Panc1 (cell line): ENCODE results near the gene TMEM273. TPM values are rescaled to one million over a fixed set of nuclear protein-coding genes. Genes with fewer than 3 reads are reported as not detected.

Experiments
- ATAC-seq: fragments of 200-7000 bp; cut with Tn5 transposase; 2 replicates; pipeline ENCODE4 v1.9.1; 2020; ENCODE audit warnings: mild to moderate bottlenecking, moderate library complexity
- BruUV-seq: library from RNA; stranded (reverse); fragments of 400-500 nt; replicated peaks from 2 replicates; lab custom pipeline; 2021; lab: Mats Ljungman, UMichigan
- CTCF ChIA-PET: fragments of 300-600 bp; sonication (Branson Sonifier 250); formaldehyde crosslinking; loops from one replicate; lab custom pipeline; 2022; ENCODE audit warnings: antibody characterized with exemption; lab: Charles Lee
- POLR2A ChIA-PET: fragments of 300-600 bp; sonication (Branson Sonifier 250); formaldehyde crosslinking; loops from one replicate; lab custom pipeline; 2022; ENCODE audit warnings: antibody characterized with exemption; lab: Charles Lee
- DNase-seq: peaks from one replicate; pipeline ENCODE4 v3.0.0-alpha.2; 2010; ENCODE audit warnings: low read depth, low spot score
- H3K27ac ChIP-seq: 2 replicates; pipeline ENCODE4 v1.5.1; 2011; ENCODE audit warnings: mild to moderate bottlenecking, low read length, inconsistent platforms
- H3K27me3 ChIP-seq: fragments of 200-500 bp; sonication (Bioruptor generic); 2 replicates; pipeline ENCODE4 v1.6.0; 2014; ENCODE audit warnings: low read length, inconsistent platforms; ENCODE audit not compliant: control insufficient read depth, insufficient read depth
- H3K36me3 ChIP-seq: fragments of 200-500 bp; sonication (Bioruptor generic); 2 replicates; pipeline ENCODE4 v1.5.1; 2014; ENCODE audit warnings: inconsistent platforms, mild to moderate bottlenecking, low read length, moderate library complexity; ENCODE audit not compliant: control insufficient read depth, insufficient read depth
- H3K4me1 ChIP-seq: 2 replicates; pipeline ENCODE4 v1.5.1; 2011; ENCODE audit warnings: inconsistent platforms, mild to moderate bottlenecking, low read length, moderate library complexity; ENCODE audit not compliant: control insufficient read depth, insufficient read depth
- H3K4me3 ChIP-seq, 2 experiments: 2 replicates each; pipeline ENCODE4 v1.5.1; 2011 to 2012; ENCODE audit warnings: low read depth in 2 of 2, low read length in 2 of 2, mild to moderate bottlenecking in 2 of 2, inconsistent platforms in 1 of 2, moderate library complexity in 1 of 2
- H3K9me3 ChIP-seq: fragments of 200-500 bp; sonication (Bioruptor generic); 2 replicates; pipeline ENCODE4 v1.5.1; 2014; ENCODE audit warnings: low read depth, mild to moderate bottlenecking, inconsistent platforms, low read length, moderate library complexity; ENCODE audit not compliant: control insufficient read depth, insufficient read depth
- POLR2AphosphoS5 ChIP-seq: IDR thresholded peaks from 2 replicates; pipeline ENCODE4 v1.6.1; 2012; ENCODE audit warnings: mild to moderate bottlenecking, low read depth, low read length, moderate library complexity
- REST ChIP-seq, 2 experiments: IDR thresholded peaks; 2 replicates each; pipeline ENCODE4 v1.6.1; 2011 to 2012; ENCODE audit warnings: low read depth in 2 of 2, control low read depth in 1 of 2, low read length in 1 of 2, mild to moderate bottlenecking in 1 of 2, moderate library complexity in 1 of 2; ENCODE audit not compliant: insufficient read depth in 1 of 2
- SIN3A ChIP-seq: IDR thresholded peaks from 2 replicates; pipeline ENCODE4 v1.6.1; 2012; ENCODE audit warnings: low read depth, mild to moderate bottlenecking, low read length, moderate library complexity, borderline replicate concordance; ENCODE audit not compliant: insufficient read depth
- TCF7L2 ChIP-seq: IDR thresholded peaks from 2 replicates; pipeline ENCODE4 v1.6.1; 2011; ENCODE audit warnings: mild to moderate bottlenecking, low read depth, low read length, inconsistent platforms
- in situ Hi-C: cut with HindIII; loops from 2 replicates; pipeline ENCODE4 v1.10.0; 2016; ENCODE audit warnings: low sequenced_read_pairs, low pct_unique_long_range_greater_than_20kb
- intact Hi-C: fragments of 100-400 bp; cut with micrococcal nuclease; formaldehyde crosslinking; loops from one replicate; pipeline ENCODE4 v1.10.0; 2022; ENCODE audit not compliant: unreplicated experiment
- total RNA-seq: library from RNA; stranded (reverse); gene quantifications from one replicate; pipeline ENCODE4 v1.2.1, GENCODE V29; 2021; ENCODE audit not compliant: unreplicated experiment
- TF ChIP-seq, protein P1 (sequence below): fragments of 450-650 bp; IDR thresholded peaks from 2 replicates; pipeline ENCODE4 v1.5.1; 2017; ENCODE audit warnings: mild to moderate bottlenecking

The TMEM273 gene
- total RNA-seq, 1 experiment from 2014 or later, result 0.23 TPM

DNA sequence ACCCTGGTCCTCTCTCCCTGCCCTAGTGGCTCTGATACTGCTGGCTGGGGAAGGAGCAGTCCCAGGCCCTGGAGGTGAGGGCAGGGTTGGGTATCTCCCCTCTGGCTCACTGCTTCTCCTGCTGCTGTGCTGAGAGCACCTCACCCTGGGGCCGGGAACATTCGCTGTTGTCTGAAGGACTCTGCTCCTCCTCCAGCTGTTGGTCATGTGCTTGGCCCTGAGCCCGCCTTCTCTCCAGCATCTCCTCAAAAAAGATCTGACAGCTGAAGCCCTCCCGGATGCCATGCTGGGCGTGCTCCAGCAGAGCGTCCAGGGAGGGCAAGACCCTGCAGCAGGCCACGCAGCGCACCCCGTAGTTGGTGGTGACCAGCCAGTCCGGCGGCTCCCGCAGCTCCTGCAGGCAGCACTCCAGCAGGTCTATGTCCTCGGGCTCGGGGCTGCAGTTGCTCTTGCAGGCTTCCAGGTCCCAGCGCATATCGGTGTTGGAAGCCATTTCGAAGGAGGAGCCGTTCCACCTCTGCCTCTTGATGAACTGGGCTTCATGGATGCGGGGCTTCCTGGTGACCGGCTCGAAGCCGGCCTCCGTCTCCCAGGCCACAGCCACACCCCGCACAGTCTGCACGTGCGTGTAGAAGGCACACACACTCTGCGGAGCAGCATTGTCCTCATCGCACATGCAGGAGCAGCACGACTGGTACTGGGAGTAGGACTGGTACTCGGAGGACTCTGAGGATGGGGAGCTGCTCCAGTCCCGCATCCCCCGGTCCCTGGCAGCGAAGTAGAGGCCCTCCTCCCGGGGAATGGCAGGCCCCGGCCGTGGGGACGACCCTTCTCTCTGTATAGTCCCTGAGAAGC, 56.5 kb downstream of the TMEM273 start:
- no peak for TF ChIP-seq TCF7L2
- TF ChIP-seq SIN3A, result no peak
- TF ChIP-seq, protein P1, sequence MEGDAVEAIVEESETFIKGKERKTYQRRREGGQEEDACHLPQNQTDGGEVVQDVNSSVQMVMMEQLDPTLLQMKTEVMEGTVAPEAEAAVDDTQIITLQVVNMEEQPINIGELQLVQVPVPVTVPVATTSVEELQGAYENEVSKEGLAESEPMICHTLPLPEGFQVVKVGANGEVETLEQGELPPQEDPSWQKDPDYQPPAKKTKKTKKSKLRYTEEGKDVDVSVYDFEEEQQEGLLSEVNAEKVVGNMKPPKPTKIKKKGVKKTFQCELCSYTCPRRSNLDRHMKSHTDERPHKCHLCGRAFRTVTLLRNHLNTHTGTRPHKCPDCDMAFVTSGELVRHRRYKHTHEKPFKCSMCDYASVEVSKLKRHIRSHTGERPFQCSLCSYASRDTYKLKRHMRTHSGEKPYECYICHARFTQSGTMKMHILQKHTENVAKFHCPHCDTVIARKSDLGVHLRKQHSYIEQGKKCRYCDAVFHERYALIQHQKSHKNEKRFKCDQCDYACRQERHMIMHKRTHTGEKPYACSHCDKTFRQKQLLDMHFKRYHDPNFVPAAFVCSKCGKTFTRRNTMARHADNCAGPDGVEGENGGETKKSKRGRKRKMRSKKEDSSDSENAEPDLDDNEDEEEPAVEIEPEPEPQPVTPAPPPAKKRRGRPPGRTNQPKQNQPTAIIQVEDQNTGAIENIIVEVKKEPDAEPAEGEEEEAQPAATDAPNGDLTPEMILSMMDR, result no peak
- TF ChIP-seq POLR2AphosphoS5, result no peak
- TF ChIP-seq REST (IDR thresholded peaks at IDR 0.05; ENCODE audit: insufficient read depth in 1 of 2, low read depth in 2 of 2, low read length in 1 of 2), result no peak
- ChIA-PET POLR2A (no interaction called here), CTCF (no interaction called here)
- no peak for ATAC-seq
- Histone ChIP-seq H3K4me3 (no peak overlapping the region), H3K9me3 (no peaks in the 10 kb centered on the region; the same call in 1 of the 2 replicates), H3K27me3 (peaks cover 16% of the 10 kb centered on the region), H3K27ac (no peak overlapping the region), H3K4me1 (no peaks in the 10 kb centered on the region), H3K36me3 (no peaks in the 10 kb centered on the region)
- in situ Hi-C loops, result no loop called here
- DNase-seq, result no peak
- intact Hi-C loops, result no loop called here
- no TSS peak for BruUV-seq

GRCh38 chr10:49129376-49129775, 58.8 kb downstream of the TMEM273 start:
- in situ Hi-C loops, result no loop called here
- Histone ChIP-seq H3K4me1 (no peaks in the 10 kb centered on the region), H3K27ac (no peak overlapping the region), H3K36me3 (no peaks in the 10 kb centered on the region), H3K9me3 (no peaks in the 10 kb centered on the region), H3K4me3 (no peak overlapping the region), H3K27me3 (peaks cover 9% of the 10 kb centered on the region)
- ChIA-PET CTCF (no interaction called here), POLR2A (no interaction called here)
- ATAC-seq, result no peak
- TF ChIP-seq TCF7L2 (no peak), SIN3A (no peak), REST (IDR thresholded peaks at IDR 0.05; ENCODE audit: insufficient read depth in 1 of 2, low read depth in 2 of 2, low read length in 1 of 2) (no peak), POLR2AphosphoS5 (no peak)
- TF ChIP-seq, protein P1, result no peak
- DNase-seq, result no peak
- no TSS peak for BruUV-seq
- intact Hi-C loops, result no loop called here
